H9 (cell line): ENCODE results near the gene ZNF483. TPM values are rescaled to one million over a fixed set of nuclear protein-coding genes. Genes with fewer than 3 reads are reported as not detected.

Experiments used
- DNase-seq: peaks from one replicate; pipeline ENCODE4 v3.0.0-alpha.2; 2017
- H2AFZ ChIP-seq: one replicate; pipeline ENCODE4 v1.6.1; 2013; ENCODE audit warnings: mild to moderate bottlenecking, low read length, control low read depth, moderate library complexity
- H2AK5ac ChIP-seq: 2 replicates; pipeline ENCODE4 v1.6.1; 2013; ENCODE audit warnings: low read length, control low read depth, mixed read lengths; ENCODE audit not compliant: insufficient read length
- H2BK120ac ChIP-seq: one replicate; pipeline ENCODE4 v1.6.1; 2013; ENCODE audit warnings: low read depth, mild to moderate bottlenecking, low read length, control low read depth, inconsistent platforms; ENCODE audit not compliant: poor library complexity, severe bottlenecking
- H2BK12ac ChIP-seq: 2 replicates; pipeline ENCODE4 v1.6.1; 2013; ENCODE audit warnings: low read length, control low read depth, mixed read lengths, low read depth; ENCODE audit not compliant: insufficient read length
- H2BK15ac ChIP-seq: 2 replicates; pipeline ENCODE4 v1.6.1; 2013; ENCODE audit warnings: low read depth, low read length, control low read depth
- H2BK20ac ChIP-seq: one replicate; pipeline ENCODE4 v1.6.1; 2013; ENCODE audit warnings: low read depth, mild to moderate bottlenecking, low read length, control low read depth, inconsistent platforms; ENCODE audit not compliant: poor library complexity, severe bottlenecking
- H2BK5ac ChIP-seq: 2 replicates; pipeline ENCODE4 v1.6.1; 2013; ENCODE audit warnings: low read length, control low read depth, mixed read lengths; ENCODE audit not compliant: insufficient read length
- H3K14ac ChIP-seq: 2 replicates; pipeline ENCODE4 v1.6.1; 2013; ENCODE audit warnings: low read length, control low read depth; ENCODE audit not compliant: insufficient read depth
- H3K18ac ChIP-seq: 2 replicates; pipeline ENCODE4 v1.6.1; 2013; ENCODE audit warnings: low read depth, mild to moderate bottlenecking, mixed read lengths, low read length, control low read depth; ENCODE audit not compliant: insufficient read length
- H3K23ac ChIP-seq: 2 replicates; pipeline ENCODE4 v1.6.1; 2013; ENCODE audit warnings: low read length, control low read depth, mixed read lengths, low read depth; ENCODE audit not compliant: insufficient read length
- H3K23me2 ChIP-seq: 2 replicates; pipeline ENCODE4 v1.6.1; 2013; ENCODE audit warnings: low read depth, mild to moderate bottlenecking, mixed read lengths, low read length, control low read depth; ENCODE audit not compliant: insufficient read length, poor library complexity, severe bottlenecking
- H3K27ac ChIP-seq: 2 replicates; pipeline ENCODE4 v1.5.1; 2013; ENCODE audit warnings: low read length, control low read depth, mixed read lengths, low read depth; ENCODE audit not compliant: insufficient read length
- H3K27me3 ChIP-seq: 2 replicates; pipeline ENCODE4 v1.6.1; 2013; ENCODE audit warnings: low read length, control low read depth, inconsistent platforms; ENCODE audit not compliant: insufficient read depth
- H3K4ac ChIP-seq: 2 replicates; pipeline ENCODE4 v1.6.1; 2013; ENCODE audit warnings: low read depth, mild to moderate bottlenecking, control low read depth, inconsistent platforms, low read length, moderate library complexity
- H3K4me1 ChIP-seq: 2 replicates; pipeline ENCODE4 v1.6.1; 2013; ENCODE audit warnings: low read length, control low read depth, inconsistent platforms; ENCODE audit not compliant: insufficient read depth
- H3K4me2 ChIP-seq: 2 replicates; pipeline ENCODE4 v1.6.1; 2013; ENCODE audit warnings: low read length, control low read depth, mixed read lengths; ENCODE audit not compliant: insufficient read length, insufficient read depth
- H3K56ac ChIP-seq: 2 replicates; pipeline ENCODE4 v1.6.1; 2013; ENCODE audit warnings: low read depth, mild to moderate bottlenecking, mixed read lengths, low read length, control low read depth; ENCODE audit not compliant: insufficient read length
- H3K79me1 ChIP-seq: 2 replicates; pipeline ENCODE4 v1.6.1; 2013; ENCODE audit warnings: low read depth, mild to moderate bottlenecking, moderate library complexity, low read length, control low read depth, inconsistent platforms; ENCODE audit not compliant: insufficient read depth, poor library complexity, severe bottlenecking
- H3K79me2 ChIP-seq: 2 replicates; pipeline ENCODE4 v1.6.1; 2013; ENCODE audit warnings: low read length, control low read depth, inconsistent platforms; ENCODE audit not compliant: insufficient read depth
- H3K9ac ChIP-seq: 2 replicates; pipeline ENCODE4 v1.6.1; 2013; ENCODE audit warnings: low read length, control low read depth, mixed read lengths; ENCODE audit not compliant: insufficient read length; ENCODE audit errors: extremely low read depth
- H3K9me3 ChIP-seq: one replicate; pipeline ENCODE4 v1.6.1; 2013; ENCODE audit warnings: low read depth, low read length, inconsistent platforms; ENCODE audit not compliant: control insufficient read depth
- H3T11ph ChIP-seq: one replicate; pipeline ENCODE4 v1.6.1; 2013; ENCODE audit warnings: mild to moderate bottlenecking, low read length, control low read depth, inconsistent platforms
- H4K20me1 ChIP-seq: one replicate; pipeline ENCODE4 v1.6.1; 2013; ENCODE audit not compliant: control insufficient read depth, insufficient read length, insufficient read depth
- H4K5ac ChIP-seq: 2 replicates; pipeline ENCODE4 v1.6.1; 2013; ENCODE audit warnings: low read depth, mild to moderate bottlenecking, mixed read lengths, low read length, control low read depth; ENCODE audit not compliant: insufficient read length
- H4K8ac ChIP-seq: replicated peaks from 2 replicates; pipeline ENCODE4 v1.6.1; 2013; ENCODE audit warnings: low read length, control low read depth, mixed read lengths, low read depth; ENCODE audit not compliant: insufficient read length
- H4K91ac ChIP-seq: 2 replicates; pipeline ENCODE4 v1.6.1; 2013; ENCODE audit warnings: low read depth, mild to moderate bottlenecking, moderate library complexity, mixed read lengths, low read length, control low read depth; ENCODE audit not compliant: insufficient read length
- H3K27ac Mint-ChIP-seq, 3 experiments: 2 replicates in 2 of 3; 3 replicates in 1 of 3; pipeline ENCODE4 v1.8.0; 2020 to 2021; ENCODE audit warnings: mixed read lengths in 3 of 3, mild to moderate bottlenecking in 1 of 3, moderate library complexity in 1 of 3
- H3K27me3 Mint-ChIP-seq: 2 replicates; pipeline ENCODE4 v1.8.0; 2021; ENCODE audit warnings: low read depth, mild to moderate bottlenecking, moderate library complexity, mixed read lengths
- H3K36me3 Mint-ChIP-seq, 3 experiments: 2 replicates in 2 of 3; 3 replicates in 1 of 3; pipeline ENCODE4 v1.8.0; 2020 to 2021; ENCODE audit warnings: low read depth in 3 of 3, mixed read lengths in 3 of 3; ENCODE audit not compliant: insufficient read depth in 1 of 3
- H3K4me1 Mint-ChIP-seq, 2 experiments: 2 replicates each; pipeline ENCODE4 v1.8.0; 2020; ENCODE audit warnings: mixed read lengths in 2 of 2
- H3K4me3 Mint-ChIP-seq, 2 experiments: 2 replicates in 1 of 2; 3 replicates in 1 of 2; pipeline ENCODE4 v1.8.0; 2020 to 2021; ENCODE audit warnings: mild to moderate bottlenecking in 2 of 2, mixed read lengths in 2 of 2, moderate library complexity in 1 of 2
- H3K9me3 Mint-ChIP-seq, 2 experiments: 2 replicates in 1 of 2; 3 replicates in 1 of 2; pipeline ENCODE4 v1.8.0; 2020; ENCODE audit warnings: mild to moderate bottlenecking in 2 of 2, mixed read lengths in 2 of 2, moderate library complexity in 1 of 2
- WGBS: extraction: QIAGEN DNeasy Blood & Tissue Kit; methylation state at CpG from one replicate; pipeline ENCODE4 v1.1.7; 2013; ENCODE audit warnings: missing lambda C conversion rate, low lambda C conversion rate, mixed read lengths; ENCODE audit not compliant: insufficient read length; ENCODE audit errors: extremely low coverage; 5-methylcytosine and 5-hydroxymethylcytosine counted together
- total RNA-seq: library from RNA; stranded (reverse); gene quantifications from 2 replicates; pipeline ENCODE4 v1.2.1, GENCODE V29; 2021
- TF ChIP-seq, protein P1 (sequence below): fragments of 200-600 bp; sonication (generic); conservative IDR thresholded peaks from 3 replicates; pipeline ENCODE4 v1.8.0; 2021; ENCODE audit warnings: antibody characterized with exemption, mild to moderate bottlenecking

ZNF483 gene
- total RNA-seq, 1 experiment from 2014 or later: 48.1 TPM

GRCh38 chr9:111527347-111527746 is 2.4 kb downstream of the ZNF483 start:
- peaks cover 43 to 47% of the 10 kb centered on the region in 2 experiments for H3K4me1 Mint-ChIP-seq
- H3K4ac ChIP-seq: no peak overlapping the region
- no peak overlapping the region for H2BK120ac ChIP-seq
- peaks cover 18% of the 10 kb centered on the region; the same call in 1 of the 2 replicates for H3K79me2 ChIP-seq
- no peak overlapping the region for H4K91ac ChIP-seq
- H3K27ac ChIP-seq: peak overlapping the region; percentile 71
- WGBS: no CpG with 5 or more reads among the region's 2 CpGs
- no peak overlapping the region for H4K5ac ChIP-seq
- H3K4me2 ChIP-seq: no peak overlapping the region
- peaks cover 16% of the 10 kb centered on the region for H3K79me1 ChIP-seq
- H2BK12ac ChIP-seq: no peak overlapping the region
- no peak overlapping the region for H3K56ac ChIP-seq
- no peaks in the 10 kb centered on the region for H3K27me3 ChIP-seq
- H3K9me3 ChIP-seq: no peaks in the 10 kb centered on the region
- no peak overlapping the region for H2BK5ac ChIP-seq
- H2AFZ ChIP-seq: no peak overlapping the region
- no peak overlapping the region for H3K18ac ChIP-seq
- no peak overlapping the region for H2AK5ac ChIP-seq
- DNase-seq: no peak
- H4K20me1 ChIP-seq: no peaks in the 10 kb centered on the region
- no peak overlapping the region for H3T11ph ChIP-seq
- peaks cover 0 to 8% of the 10 kb centered on the region in 2 experiments; a peak in 4 of 5 replicates for H3K9me3 Mint-ChIP-seq
- no peak overlapping the region for H4K8ac ChIP-seq
- no peak overlapping the region for H3K23ac ChIP-seq
- H3K36me3 Mint-ChIP-seq: peaks cover 17 to 35% (median 27%) of the 10 kb centered on the region in 3 experiments
- H2BK15ac ChIP-seq: no peak overlapping the region
- H3K4me3 Mint-ChIP-seq: peak overlapping the region in 1 of 2 experiments; percentile 43; a peak in 2 of 5 replicates
- H3K14ac ChIP-seq: no peak overlapping the region
- peaks cover 12% of the 10 kb centered on the region for H3K23me2 ChIP-seq
- no peak overlapping the region for H2BK20ac ChIP-seq
- TF ChIP-seq, protein P1, sequence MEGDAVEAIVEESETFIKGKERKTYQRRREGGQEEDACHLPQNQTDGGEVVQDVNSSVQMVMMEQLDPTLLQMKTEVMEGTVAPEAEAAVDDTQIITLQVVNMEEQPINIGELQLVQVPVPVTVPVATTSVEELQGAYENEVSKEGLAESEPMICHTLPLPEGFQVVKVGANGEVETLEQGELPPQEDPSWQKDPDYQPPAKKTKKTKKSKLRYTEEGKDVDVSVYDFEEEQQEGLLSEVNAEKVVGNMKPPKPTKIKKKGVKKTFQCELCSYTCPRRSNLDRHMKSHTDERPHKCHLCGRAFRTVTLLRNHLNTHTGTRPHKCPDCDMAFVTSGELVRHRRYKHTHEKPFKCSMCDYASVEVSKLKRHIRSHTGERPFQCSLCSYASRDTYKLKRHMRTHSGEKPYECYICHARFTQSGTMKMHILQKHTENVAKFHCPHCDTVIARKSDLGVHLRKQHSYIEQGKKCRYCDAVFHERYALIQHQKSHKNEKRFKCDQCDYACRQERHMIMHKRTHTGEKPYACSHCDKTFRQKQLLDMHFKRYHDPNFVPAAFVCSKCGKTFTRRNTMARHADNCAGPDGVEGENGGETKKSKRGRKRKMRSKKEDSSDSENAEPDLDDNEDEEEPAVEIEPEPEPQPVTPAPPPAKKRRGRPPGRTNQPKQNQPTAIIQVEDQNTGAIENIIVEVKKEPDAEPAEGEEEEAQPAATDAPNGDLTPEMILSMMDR: no peak
- H3K27me3 Mint-ChIP-seq: peaks cover 8% of the 10 kb centered on the region
- H3K9ac ChIP-seq: no peak overlapping the region
- H3K27ac Mint-ChIP-seq: peak overlapping the region; percentile 3 to 81 (median 53); a peak in 3 of 7 replicates
- H3K4me1 ChIP-seq: peaks cover 10% of the 10 kb centered on the region; the same call in 1 of the 2 replicates
